Suprapubic skin (tissue), 4 donors: ENCODE measurements around the gene CFAP206.

Experiments
- EP300 ChIP-seq: sonication (generic); formaldehyde crosslinking; IDR thresholded peaks from one replicate; pipeline ENCODE4 v1.6.1; 2017; ENCODE audit warnings: antibody characterized with exemption
- POLR2A ChIP-seq, 2 donors: fragments of 450-650 bp; IDR thresholded peaks; one replicate each; pipeline ENCODE4 v1.6.1; 2017; ENCODE audit warnings: antibody characterized with exemption in 2 of 2, mild to moderate bottlenecking in 2 of 2, moderate library complexity in 2 of 2
- POLR2AphosphoS5 ChIP-seq, 3 donors: sonication (generic); formaldehyde crosslinking; IDR thresholded peaks; one replicate each; pipeline ENCODE4 v1.6.1; 2017; ENCODE audit warnings: antibody characterized with exemption in 3 of 3
- TF ChIP-seq, protein P1 (sequence below), 2 donors: fragments of 200-600 bp in 1 of 2; fragments of 450-650 bp in 1 of 2; sonication (generic) in 1 of 2; IDR thresholded peaks; one replicate each; pipeline ENCODE4 v1.5.1; 2016 to 2019; ENCODE audit warnings: antibody characterized with exemption in 2 of 2, mild to moderate bottlenecking in 1 of 2, moderate library complexity in 1 of 2

GRCh38 chr6:87465051-87465450, 57.3 kb downstream of the CFAP206 start:
- TF ChIP-seq, protein P1, sequence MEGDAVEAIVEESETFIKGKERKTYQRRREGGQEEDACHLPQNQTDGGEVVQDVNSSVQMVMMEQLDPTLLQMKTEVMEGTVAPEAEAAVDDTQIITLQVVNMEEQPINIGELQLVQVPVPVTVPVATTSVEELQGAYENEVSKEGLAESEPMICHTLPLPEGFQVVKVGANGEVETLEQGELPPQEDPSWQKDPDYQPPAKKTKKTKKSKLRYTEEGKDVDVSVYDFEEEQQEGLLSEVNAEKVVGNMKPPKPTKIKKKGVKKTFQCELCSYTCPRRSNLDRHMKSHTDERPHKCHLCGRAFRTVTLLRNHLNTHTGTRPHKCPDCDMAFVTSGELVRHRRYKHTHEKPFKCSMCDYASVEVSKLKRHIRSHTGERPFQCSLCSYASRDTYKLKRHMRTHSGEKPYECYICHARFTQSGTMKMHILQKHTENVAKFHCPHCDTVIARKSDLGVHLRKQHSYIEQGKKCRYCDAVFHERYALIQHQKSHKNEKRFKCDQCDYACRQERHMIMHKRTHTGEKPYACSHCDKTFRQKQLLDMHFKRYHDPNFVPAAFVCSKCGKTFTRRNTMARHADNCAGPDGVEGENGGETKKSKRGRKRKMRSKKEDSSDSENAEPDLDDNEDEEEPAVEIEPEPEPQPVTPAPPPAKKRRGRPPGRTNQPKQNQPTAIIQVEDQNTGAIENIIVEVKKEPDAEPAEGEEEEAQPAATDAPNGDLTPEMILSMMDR (IDR thresholded peaks at IDR 0.05), result no peak
- TF ChIP-seq POLR2A (IDR thresholded peaks at IDR 0.05), result no peak
- no peak for TF ChIP-seq POLR2AphosphoS5 (IDR thresholded peaks at IDR 0.05)
- no peak for TF ChIP-seq EP300
